Measurements from ENCODE around the gene SELENOI. TPM values are rescaled to one million over a fixed set of nuclear protein-coding genes. Genes with fewer than 3 reads are reported as not detected.

Gene SELENOI
- total and polyA plus RNA-seq, 2 of the 4 experiments (the other 2 are of a cell fraction): 5.1 to 25.1 TPM

- no CpG with 5 or more reads among the region's 2 CpGs for WGBS, 2 experiments (ENCODE audit: extremely low coverage in 2 of 2, insufficient read length in 1 of 2)
- H4K91ac ChIP-seq (ENCODE audit: insufficient read depth, low read depth, low read length): no peak overlapping the region
- peaks cover 8% of the 10 kb centered on the region for H3K4me1 ChIP-seq (ENCODE audit: control insufficient read depth, insufficient read depth, low read length)
- H2AFZ ChIP-seq (replicated peaks; ENCODE audit: low read length, poor library complexity): no peak overlapping the region
- no peak overlapping the region for H2AK9ac ChIP-seq (replicated peaks; ENCODE audit: low read depth, low read length, poor library complexity)
- H2BK15ac ChIP-seq (ENCODE audit: low read depth, low read length): no peak overlapping the region
- DNase-seq (no peak), ATAC-seq (ENCODE audit: low read depth) (no peak)
- H3K4me3 ChIP-seq (ENCODE audit: insufficient read depth, low read depth, low read length): no peak overlapping the region
- H2AK5ac ChIP-seq (ENCODE audit: low read depth, low read length): 0 out of 2 replicates have a peak overlapping the region, but pooled peaks have one; percentile 9
- dilution Hi-C loops (cut with HindIII; ENCODE audit: low sequenced_read_pairs, unreplicated experiment): no loop called here
- no peaks in the 10 kb centered on the region for H3K27me3 ChIP-seq (ENCODE audit: control insufficient read depth, insufficient read depth, low read length)
- H3K9me1 ChIP-seq (ENCODE audit: insufficient read depth, low read length): peaks cover 8% of the 10 kb centered on the region
- in situ Hi-C loops (cut with MboI; ENCODE audit: low sequenced_read_pairs): no loop called here
- H2BK5ac ChIP-seq (ENCODE audit: low read depth, low read length, poor library complexity, severe bottlenecking): no peak overlapping the region
- H3K36me3 ChIP-seq (ENCODE audit: control insufficient read depth, insufficient read depth, low read length): no peaks in the 10 kb centered on the region
- H3K18ac ChIP-seq (ENCODE audit: low read depth, low read length): no peak overlapping the region
- no peak overlapping the region for H3K4me2 ChIP-seq (ENCODE audit: low read depth, low read length)
- 0 out of 2 replicates have a peak overlapping the region, but pooled peaks have one; percentile 14 for H2BK120ac ChIP-seq (ENCODE audit: low read depth, low read length)
- H4K8ac ChIP-seq (ENCODE audit: low read depth in 2 of 2, low read length in 2 of 2): no peak overlapping the region
- H3K14ac ChIP-seq (replicated peaks; ENCODE audit: low read depth, low read length): no peak overlapping the region
- H3K4ac ChIP-seq (ENCODE audit: low read depth, low read length): no peak overlapping the region
- no peak overlapping the region for H3K27ac ChIP-seq (ENCODE audit: insufficient read depth, low read length)
- ChIA-PET CTCF (no interaction called here), POLR2A (ENCODE audit: unreplicated experiment) (no interaction called here)
- no peak overlapping the region for H2BK20ac ChIP-seq (ENCODE audit: low read depth, low read length)
- no peak overlapping the region for H3K9ac ChIP-seq (ENCODE audit: low read depth, low read length)
- TF ChIP-seq CTCF (conservative IDR thresholded peaks at IDR 0.05; ENCODE audit: low read depth, low read length) (no peak), POLR2A (IDR thresholded peaks at IDR 0.05; ENCODE audit: low read depth, low read length) (no peak), MAFK (IDR thresholded peaks at IDR 0.05; ENCODE audit: low read depth, low read length) (no peak), RAD21 (IDR thresholded peaks at IDR 0.05; ENCODE audit: low read length) (no peak), SMC3 (IDR thresholded peaks at IDR 0.05; ENCODE audit: low read depth, low read length) (no peak), RFX5 (IDR thresholded peaks at IDR 0.05; ENCODE audit: low read depth, low read length) (no peak), RCOR1 (IDR thresholded peaks at IDR 0.05; ENCODE audit: insufficient replicate concordance, low read length) (no peak), CEBPB (IDR thresholded peaks at IDR 0.05; ENCODE audit: low read depth, low read length) (no peak), MXI1 (IDR thresholded peaks at IDR 0.05; ENCODE audit: borderline replicate concordance, low read depth, low read length) (no peak), FOS (IDR thresholded peaks at IDR 0.05; ENCODE audit: low read depth, low read length) (no peak), BHLHE40 (IDR thresholded peaks at IDR 0.05; ENCODE audit: low read depth, low read length) (no peak), USF2 (IDR thresholded peaks at IDR 0.05; ENCODE audit: low read depth, low read length) (no peak), NFE2L2 (IDR thresholded peaks at IDR 0.05; ENCODE audit: low read depth, low read length) (no peak), CHD1 (IDR thresholded peaks at IDR 0.05; ENCODE audit: low read depth, low read length) (no peak), MAZ (IDR thresholded peaks at IDR 0.05; ENCODE audit: borderline replicate concordance, low read depth, low read length) (no peak)
- TF ChIP-seq, protein P1, sequence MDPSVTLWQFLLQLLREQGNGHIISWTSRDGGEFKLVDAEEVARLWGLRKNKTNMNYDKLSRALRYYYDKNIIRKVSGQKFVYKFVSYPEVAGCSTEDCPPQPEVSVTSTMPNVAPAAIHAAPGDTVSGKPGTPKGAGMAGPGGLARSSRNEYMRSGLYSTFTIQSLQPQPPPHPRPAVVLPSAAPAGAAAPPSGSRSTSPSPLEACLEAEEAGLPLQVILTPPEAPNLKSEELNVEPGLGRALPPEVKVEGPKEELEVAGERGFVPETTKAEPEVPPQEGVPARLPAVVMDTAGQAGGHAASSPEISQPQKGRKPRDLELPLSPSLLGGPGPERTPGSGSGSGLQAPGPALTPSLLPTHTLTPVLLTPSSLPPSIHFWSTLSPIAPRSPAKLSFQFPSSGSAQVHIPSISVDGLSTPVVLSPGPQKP (IDR thresholded peaks at IDR 0.05; ENCODE audit: borderline replicate concordance, low read depth, low read length): no peak
- H3K79me1 ChIP-seq (ENCODE audit: low read depth in 1 of 2, low read length in 2 of 2): peaks cover 15 to 74% of the 10 kb centered on the region in 2 experiments
- intact Hi-C loops (cut with micrococcal nuclease): no loop called here
- BruUV-seq (replicated peaks): no TSS peak
- no peak overlapping the region for H3K23ac ChIP-seq (ENCODE audit: low read depth, low read length)
- no peak overlapping the region for H3K56ac ChIP-seq (ENCODE audit: extremely low read depth, insufficient read depth, low read length)
- H4K5ac ChIP-seq (ENCODE audit: low read depth, low read length): no peak overlapping the region; the same call in 1 of the 2 replicates
- peaks cover 13% of the 10 kb centered on the region; the same call in 1 of the 2 replicates for H4K20me1 ChIP-seq (ENCODE audit: insufficient read depth, low read length)
- H3K9me3 ChIP-seq (ENCODE audit: control insufficient read depth, insufficient read depth, low read length): no peaks in the 10 kb centered on the region
These were observed 10.2 kb downstream of the SELENOI start for GRCh38 chr2:26356111-26356510.
